Measurements from ENCODE around the gene BTG1. TPM values are rescaled to one million over a fixed set of nuclear protein-coding genes. Genes with fewer than 3 reads are reported as not detected.

BTG1 gene
- total and polyA plus RNA-seq, 2 of the 4 experiments (the other 2 are of a cell fraction) = 3.8 to 33.5 TPM

GRCh38 chr12:92111256-92111655 is 34.4 kb downstream of the BTG1 start:
- Histone ChIP-seq H3K56ac (ENCODE audit: extremely low read depth, insufficient read depth, low read length) (no peak overlapping the region), H2BK120ac (ENCODE audit: low read depth, low read length) (no peak overlapping the region), H4K91ac (ENCODE audit: insufficient read depth, low read depth, low read length) (no peak overlapping the region), H3K9me1 (ENCODE audit: insufficient read depth, low read length) (peaks cover 8% of the 10 kb centered on the region; the same call in 1 of the 2 replicates), H2BK15ac (ENCODE audit: low read depth, low read length) (no peak overlapping the region), H3K79me1 (ENCODE audit: low read depth in 1 of 2, low read length in 2 of 2) (peaks cover 21 to 40% of the 10 kb centered on the region in 2 experiments; a peak in 3 of 4 replicates), H3K18ac (ENCODE audit: low read depth, low read length) (no peak overlapping the region), H3K14ac (replicated peaks; ENCODE audit: low read depth, low read length) (no peak overlapping the region), H2BK20ac (ENCODE audit: low read depth, low read length) (no peak overlapping the region), H2BK5ac (ENCODE audit: low read depth, low read length, poor library complexity, severe bottlenecking) (no peak overlapping the region), H3K27ac (ENCODE audit: insufficient read depth, low read length) (no peak overlapping the region), H2AK5ac (ENCODE audit: low read depth, low read length) (no peak overlapping the region), H4K8ac (ENCODE audit: low read depth in 2 of 2, low read length in 2 of 2) (no peak overlapping the region), H3K36me3 (ENCODE audit: control insufficient read depth, insufficient read depth, low read length) (0 out of 2 replicates have a peak, but pooled peaks cover 2% of the 10 kb centered on the region), H4K5ac (ENCODE audit: low read depth, low read length) (no peak overlapping the region), H3K9ac (ENCODE audit: low read depth, low read length) (no peak overlapping the region), H3K4ac (ENCODE audit: low read depth, low read length) (no peak overlapping the region), H2AFZ (replicated peaks; ENCODE audit: low read length, poor library complexity) (no peak overlapping the region), H3K23ac (ENCODE audit: low read depth, low read length) (no peak overlapping the region), H3K27me3 (ENCODE audit: control insufficient read depth, insufficient read depth, low read length) (no peaks in the 10 kb centered on the region), H4K20me1 (ENCODE audit: insufficient read depth, low read length) (no peaks in the 10 kb centered on the region), H2AK9ac (replicated peaks; ENCODE audit: low read depth, low read length, poor library complexity) (no peak overlapping the region), H3K9me3 (ENCODE audit: control insufficient read depth, insufficient read depth, low read length) (no peaks in the 10 kb centered on the region), H3K4me3 (ENCODE audit: insufficient read depth, low read depth, low read length) (no peak overlapping the region), H3K4me2 (ENCODE audit: low read depth, low read length) (no peak overlapping the region), H3K4me1 (ENCODE audit: control insufficient read depth, insufficient read depth, low read length) (peaks cover 12% of the 10 kb centered on the region)
- TF ChIP-seq CTCF (conservative IDR thresholded peaks at IDR 0.05; ENCODE audit: low read depth, low read length) (no peak), ELK1 (IDR thresholded peaks at IDR 0.05; ENCODE audit: borderline replicate concordance, low read depth, low read length) (no peak), RCOR1 (IDR thresholded peaks at IDR 0.05; ENCODE audit: insufficient replicate concordance, low read length) (no peak), SMC3 (IDR thresholded peaks at IDR 0.05; ENCODE audit: low read depth, low read length) (no peak), POLR2A (IDR thresholded peaks at IDR 0.05; ENCODE audit: low read depth, low read length) (no peak), RAD21 (IDR thresholded peaks at IDR 0.05; ENCODE audit: low read length) (no peak), FOS (IDR thresholded peaks at IDR 0.05; ENCODE audit: low read depth, low read length) (no peak), RFX5 (IDR thresholded peaks at IDR 0.05; ENCODE audit: low read depth, low read length) (no peak), USF2 (IDR thresholded peaks at IDR 0.05; ENCODE audit: low read depth, low read length) (no peak), BHLHE40 (IDR thresholded peaks at IDR 0.05; ENCODE audit: low read depth, low read length) (no peak), MAFK (IDR thresholded peaks at IDR 0.05; ENCODE audit: low read depth, low read length) (no peak), MAZ (IDR thresholded peaks at IDR 0.05; ENCODE audit: borderline replicate concordance, low read depth, low read length) (no peak), CEBPB (IDR thresholded peaks at IDR 0.05; ENCODE audit: low read depth, low read length) (no peak), MXI1 (IDR thresholded peaks at IDR 0.05; ENCODE audit: borderline replicate concordance, low read depth, low read length) (no peak), CHD1 (IDR thresholded peaks at IDR 0.05; ENCODE audit: low read depth, low read length) (no peak), NFE2L2 (IDR thresholded peaks at IDR 0.05; ENCODE audit: low read depth, low read length) (no peak)
- intact Hi-C loops (cut with micrococcal nuclease) (no loop called here), in situ Hi-C loops (cut with MboI; ENCODE audit: low sequenced_read_pairs) (no loop called here), dilution Hi-C loops (cut with HindIII; ENCODE audit: low sequenced_read_pairs, unreplicated experiment) (no loop called here)
- POLR2A ChIA-PET (ENCODE audit: unreplicated experiment) = no interaction called here
- CTCF ChIA-PET = no interaction called here
- DNase-seq (no peak), ATAC-seq (ENCODE audit: low read depth) (no peak)
- no TSS peak for BruUV-seq (replicated peaks)
